GM21526 (cell line): ENCODE data around the gene PTPRK.
A peak's percentile ranks its signal among the peaks of the same experiment; 100 is the strongest.

Source experiments
- ATAC-seq: cut with Tn5 transposase; IDR thresholded peaks from one replicate; pipeline ENCODE4 v1.9.1; 2021; ENCODE audit warnings: moderate library complexity; ENCODE audit not compliant: unreplicated experiment, low FRiP score

Gene PTPRK

DNA sequence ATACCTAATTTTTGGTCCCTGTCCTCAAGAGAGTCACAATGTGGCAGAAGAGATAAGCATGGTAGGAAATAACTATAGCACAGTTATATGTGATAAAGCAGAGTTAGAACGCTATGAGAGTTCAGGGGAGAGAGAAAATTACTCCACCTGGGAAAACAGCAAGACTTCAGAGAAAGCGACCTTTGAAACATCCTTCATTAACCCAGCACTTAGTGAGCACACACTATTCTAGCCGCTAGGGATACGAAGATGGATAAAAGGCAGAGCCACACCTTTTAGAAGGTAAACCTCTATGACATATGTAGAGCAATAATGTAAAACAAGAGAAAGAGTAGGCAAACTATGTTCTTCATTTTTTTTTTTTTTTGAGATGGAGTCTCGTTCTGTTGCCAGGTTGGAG is 264.3 kb downstream of the PTPRK start:
- ATAC-seq = no peak

DNA sequence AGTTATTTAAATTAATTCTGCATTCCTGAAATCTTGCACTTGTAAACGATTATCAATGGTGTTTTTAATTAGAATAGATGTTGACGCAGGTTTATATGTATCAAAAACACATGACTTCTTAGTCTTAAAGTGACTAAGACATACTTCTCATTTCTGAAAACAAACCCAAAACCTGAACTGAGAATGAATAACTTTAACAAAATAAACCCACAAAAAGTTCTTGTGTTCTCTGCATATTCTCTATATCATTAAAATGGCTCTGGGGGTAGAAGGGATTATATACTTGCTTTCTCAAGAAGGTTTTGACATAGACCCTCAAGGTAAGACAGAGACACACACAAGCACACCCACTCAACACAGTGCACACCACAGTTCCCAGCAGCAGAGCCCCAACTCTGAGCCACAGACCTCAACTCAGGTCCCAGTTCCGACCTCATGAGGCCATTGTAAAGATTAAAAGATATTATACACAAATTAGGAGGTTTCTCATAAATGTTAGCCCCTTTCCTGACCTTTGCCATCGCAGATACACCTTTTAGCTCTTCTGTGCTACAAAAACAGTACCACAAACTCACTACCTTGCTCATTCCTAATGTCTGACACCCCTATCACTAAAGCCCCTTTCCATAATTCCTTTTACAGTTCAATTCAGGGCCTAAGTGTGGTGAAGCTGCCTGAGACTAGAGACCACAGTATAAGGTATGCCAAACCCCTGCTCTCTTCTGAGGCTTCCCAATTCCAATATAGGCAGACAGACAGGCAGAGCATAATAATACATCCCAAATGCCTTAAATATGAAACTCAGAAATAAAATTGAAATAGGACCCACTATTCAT is 267.8 kb downstream of the PTPRK start:
- ATAC-seq = peak; percentile 50

DNA sequence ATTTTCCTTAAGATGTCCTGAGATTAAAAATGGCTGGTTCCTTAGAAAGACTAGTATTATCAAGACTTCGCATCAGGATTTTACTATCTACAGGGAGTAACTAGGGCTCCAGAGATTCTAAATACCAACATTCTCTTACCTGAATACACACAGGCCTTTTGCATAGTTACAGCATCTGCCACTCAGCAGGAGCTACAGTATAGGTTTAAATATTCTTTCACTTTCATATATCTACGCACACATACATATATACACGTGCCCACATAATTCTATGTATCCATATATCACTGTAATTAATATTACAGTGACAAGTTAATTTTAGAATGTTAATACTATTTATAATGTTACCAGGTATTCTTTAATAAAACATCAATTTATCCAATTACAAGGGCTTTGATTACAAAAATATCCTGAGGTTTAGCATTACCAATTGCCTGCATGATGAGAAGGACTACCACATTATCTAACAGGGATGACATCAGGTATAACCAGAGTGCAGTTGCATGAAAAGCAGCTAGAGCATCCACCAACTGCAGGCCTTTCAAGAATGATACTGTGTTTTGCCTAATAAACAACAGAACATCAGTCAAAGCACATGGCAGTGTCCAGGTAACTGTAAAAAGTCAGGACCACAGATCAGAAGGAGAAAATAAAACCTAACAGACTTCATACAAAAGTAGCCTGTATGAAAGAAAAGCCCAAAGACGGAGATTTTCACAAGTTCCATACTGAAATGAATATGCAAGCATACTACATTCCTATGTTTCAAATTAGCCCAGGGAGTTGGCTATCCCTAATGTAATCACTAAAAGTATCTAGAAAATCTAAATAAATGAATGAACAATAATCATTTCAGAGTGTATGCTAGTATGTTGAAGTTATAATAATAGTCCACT is 268.7 kb downstream of the PTPRK start:
- ATAC-seq = no peak

DNA sequence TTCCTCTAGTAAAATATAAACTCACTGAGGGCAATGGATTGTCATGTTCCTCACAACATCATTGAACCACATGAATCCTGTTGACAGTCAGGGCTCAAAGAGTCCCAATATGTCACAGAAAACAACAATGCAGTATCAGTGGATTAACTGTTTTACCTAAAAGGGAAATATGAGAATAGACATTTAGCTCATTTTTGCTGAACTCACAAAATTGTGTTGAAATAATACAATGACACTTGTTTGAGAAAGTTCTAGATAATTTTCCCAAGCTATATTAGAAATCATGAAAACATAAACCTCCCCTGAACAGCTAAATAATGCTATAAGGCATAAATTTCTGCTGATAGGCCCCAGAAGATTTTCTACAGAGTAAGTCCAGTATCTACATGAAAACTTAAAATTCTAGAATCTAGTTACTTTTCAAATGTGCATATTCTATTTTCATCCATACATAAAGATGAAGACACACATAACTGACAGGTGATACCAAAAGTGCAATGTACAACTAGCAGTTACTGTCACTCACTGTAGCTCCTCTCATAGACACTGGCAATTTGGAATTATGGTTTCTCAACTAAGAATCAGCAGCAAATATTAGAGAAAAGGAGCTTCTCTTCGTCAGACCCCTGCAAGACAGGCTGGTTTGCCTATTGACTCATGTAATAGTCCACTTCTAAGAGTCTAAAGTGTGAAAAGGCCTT is 269.9 kb downstream of the PTPRK start:
- no peak for ATAC-seq

DNA sequence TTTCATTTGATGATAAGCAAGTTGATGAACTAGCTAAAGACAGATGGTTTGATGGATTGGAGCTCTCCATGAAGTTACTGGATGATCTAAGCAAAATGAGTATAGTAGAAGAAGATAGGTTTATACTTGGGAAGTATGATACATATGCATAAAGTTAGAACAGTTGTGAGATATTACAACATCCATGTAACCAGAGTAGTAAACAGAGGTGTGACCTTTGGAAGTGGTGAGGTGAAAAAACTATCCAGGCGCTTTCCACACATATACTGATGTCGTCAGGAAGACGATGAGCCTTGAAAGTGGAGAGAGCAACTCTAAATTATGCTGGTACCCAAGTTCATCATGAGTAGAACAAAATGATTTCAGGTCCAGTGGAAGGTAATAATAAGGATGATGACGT is 271.0 kb downstream of the PTPRK start:
- ATAC-seq = no peak

DNA sequence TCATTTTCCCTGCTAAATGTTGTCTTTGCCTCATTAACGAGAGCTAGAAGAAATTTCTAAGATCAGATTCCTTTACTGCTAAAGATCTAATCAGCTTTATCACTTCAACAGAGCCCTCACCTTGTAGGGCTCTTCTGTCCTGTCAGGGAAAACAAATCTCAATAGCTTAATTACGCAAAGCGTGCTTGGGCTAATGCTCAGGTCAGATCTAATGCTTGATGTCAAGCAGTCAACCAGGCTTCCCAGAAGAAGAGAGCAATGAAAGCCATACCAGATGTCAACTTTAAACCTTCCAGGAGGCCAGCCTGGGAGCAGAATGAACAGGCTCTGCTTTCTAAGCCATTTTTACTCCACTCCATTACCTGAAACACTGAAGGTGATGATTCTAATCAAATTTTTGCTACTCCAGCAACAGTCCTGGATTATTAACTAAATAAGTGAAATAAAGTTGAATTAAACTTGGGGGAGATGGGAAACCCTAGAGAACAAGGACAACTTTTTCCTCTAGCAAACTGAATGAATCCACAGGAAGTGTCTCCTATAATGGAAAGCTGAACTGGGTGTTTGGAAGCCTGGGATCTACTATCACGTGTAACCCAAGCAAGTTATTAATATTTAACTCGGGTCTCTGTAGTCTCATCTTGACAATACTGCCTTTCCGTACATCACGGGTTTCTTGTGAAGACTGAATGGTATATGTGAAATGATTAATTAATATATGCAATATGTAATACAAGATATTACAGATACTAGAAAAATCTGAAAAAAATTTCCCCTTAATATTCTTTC is 273.7 kb downstream of the PTPRK start:
- no peak for ATAC-seq

DNA sequence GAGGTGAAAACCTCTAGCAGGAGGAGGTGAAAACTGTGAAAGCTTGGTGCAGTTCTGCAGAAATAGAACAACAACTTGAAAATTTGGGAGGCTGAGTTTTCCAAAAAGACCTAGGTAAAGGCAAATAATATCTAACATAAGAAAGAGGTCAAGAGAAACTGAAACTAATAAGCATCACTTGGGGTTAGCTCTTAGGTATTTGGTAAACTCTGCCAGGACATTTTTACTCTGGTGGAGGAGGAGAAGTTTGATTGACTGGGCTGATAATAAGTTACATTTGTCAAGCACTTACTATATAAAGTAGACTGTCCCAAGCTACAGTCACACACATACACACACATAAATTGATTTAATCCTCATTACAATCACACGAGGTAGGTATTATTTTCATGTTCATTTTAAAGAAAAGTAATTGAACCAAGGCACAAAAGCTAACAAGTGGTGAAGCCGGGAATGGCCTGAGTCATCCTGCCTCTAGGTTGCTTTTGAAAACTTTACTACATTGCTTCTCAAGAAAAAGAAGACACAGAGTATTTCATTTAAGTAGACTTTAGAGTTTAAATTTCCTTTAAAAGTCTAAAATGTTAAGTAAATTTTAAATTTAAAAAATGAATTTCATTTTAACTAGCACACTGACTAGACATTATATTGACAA is 275.5 kb downstream of the PTPRK start:
- ATAC-seq = no peak

DNA sequence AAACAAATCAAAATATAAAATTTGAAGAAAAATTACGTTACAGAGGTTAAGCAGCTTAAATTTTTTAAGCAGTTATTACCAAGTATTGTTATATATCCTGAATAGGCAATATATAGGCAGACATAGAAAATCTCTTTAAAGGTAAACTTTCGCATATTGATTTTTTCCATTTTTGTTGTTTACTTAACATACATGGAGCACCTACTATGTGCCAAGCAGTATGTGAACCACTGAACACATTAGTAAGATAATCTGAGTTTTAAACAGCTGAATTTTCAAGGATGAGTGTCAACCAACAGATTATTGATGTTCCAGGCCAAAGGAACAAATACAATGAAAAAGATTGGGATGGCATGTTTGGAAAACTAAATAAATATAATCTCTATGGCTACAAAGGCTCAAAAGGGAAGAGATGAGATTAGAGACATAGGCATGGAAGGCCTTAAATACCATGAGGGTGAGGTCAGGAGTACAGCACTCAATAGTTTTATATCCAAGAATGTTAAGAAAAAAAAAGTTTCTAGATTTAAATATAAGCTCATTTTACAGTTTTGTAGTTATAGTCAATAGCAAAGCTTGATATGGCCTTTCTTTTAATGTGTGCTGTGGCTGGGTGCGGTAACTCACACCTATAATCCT is 277.5 kb downstream of the PTPRK start:
- no peak for ATAC-seq

DNA sequence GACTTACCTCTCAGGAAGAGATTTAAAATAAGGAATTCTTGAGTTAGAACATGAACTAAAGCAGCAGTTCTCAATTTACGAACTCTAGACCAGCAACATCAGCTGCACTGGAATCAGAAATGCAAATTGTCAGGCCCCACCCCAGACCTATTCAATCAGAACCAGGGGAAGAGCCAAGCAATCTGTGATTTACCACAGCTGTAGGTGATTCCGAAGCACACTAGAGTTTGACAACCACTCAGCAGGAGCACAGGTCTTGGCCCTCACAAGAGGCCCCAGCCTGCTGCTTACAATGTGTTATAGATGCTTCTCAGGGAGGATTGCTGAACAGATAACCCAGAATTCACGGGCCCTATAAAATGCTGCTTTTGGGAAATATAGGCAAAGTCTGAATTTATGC is 279.2 kb downstream of the PTPRK start:
- peak; percentile 58 for ATAC-seq

DNA sequence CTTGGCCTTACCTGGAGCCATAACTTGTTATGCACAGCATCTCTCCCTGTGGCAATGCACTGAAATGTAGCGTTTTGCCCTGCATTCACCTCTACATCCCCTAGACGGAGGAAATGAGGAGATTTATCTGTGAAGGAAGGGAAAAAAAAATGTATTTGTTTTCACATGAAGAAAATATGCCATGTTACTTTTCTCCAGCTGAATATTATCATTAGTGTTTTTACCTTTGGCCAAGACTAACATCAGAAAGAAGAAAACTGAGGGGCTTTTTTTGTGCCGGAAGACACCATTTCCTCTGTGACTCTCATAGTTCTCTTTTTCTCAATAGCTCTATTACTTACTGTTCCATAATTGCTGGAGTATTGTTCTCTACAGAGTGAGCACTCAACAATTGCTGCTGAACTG is 280.4 kb downstream of the PTPRK start:
- ATAC-seq = peak; percentile 72

DNA sequence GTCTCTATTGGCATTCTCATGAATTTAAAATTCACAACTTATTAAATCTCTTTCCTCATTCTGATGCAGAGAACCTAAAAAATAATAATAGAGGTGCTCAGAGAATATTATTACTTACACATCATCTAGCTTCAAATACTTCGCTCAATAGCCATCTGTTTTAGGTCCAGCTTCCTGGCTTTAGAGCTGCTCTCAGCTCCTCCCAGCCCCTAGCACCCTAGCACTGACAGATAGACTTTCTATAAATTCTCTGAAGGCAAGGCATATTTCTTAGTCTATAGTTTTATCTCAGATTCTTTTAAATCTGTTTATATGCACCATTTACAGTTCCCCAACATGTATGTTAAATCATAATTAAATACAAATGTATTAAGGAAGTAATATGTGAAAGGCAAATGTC is 281.3 kb downstream of the PTPRK start:
- no peak for ATAC-seq

DNA sequence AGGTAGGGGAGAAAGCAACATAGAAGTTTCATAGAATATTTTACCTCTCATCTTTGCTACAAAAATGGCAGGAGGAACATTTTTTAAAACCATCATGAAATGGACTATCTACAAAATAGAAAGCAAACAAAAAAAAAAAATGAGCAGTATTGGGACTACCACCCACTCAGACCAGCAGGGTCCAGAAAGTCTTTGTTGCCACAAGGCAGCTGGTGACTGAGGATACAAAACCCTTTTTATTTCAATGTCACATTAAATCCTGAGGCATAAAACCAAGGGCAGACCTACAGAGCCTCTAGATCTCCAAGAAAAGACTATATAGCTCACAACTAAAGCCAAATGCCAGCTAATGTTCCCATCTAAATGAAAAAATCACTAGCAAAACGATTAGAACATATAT is 282.2 kb downstream of the PTPRK start:
- no peak for ATAC-seq

DNA sequence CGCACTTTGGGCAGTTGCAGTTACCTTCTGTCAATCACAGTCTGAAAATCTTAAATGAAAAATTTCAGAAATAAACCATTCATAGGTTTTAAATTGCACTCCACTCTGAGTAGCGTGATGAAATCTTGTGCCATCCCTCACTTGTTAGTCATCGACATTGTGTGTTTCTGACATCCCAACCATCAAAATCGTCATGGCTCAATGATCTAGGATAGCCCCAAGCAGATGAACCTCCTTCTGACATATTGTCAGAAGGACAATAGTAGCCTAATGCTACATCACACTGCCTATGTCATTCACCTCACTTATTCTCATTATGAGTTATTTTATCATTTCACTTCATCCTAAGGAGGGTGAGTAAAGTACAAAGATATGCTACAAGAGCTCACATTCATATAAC is 284.8 kb downstream of the PTPRK start:
- ATAC-seq = no peak

DNA sequence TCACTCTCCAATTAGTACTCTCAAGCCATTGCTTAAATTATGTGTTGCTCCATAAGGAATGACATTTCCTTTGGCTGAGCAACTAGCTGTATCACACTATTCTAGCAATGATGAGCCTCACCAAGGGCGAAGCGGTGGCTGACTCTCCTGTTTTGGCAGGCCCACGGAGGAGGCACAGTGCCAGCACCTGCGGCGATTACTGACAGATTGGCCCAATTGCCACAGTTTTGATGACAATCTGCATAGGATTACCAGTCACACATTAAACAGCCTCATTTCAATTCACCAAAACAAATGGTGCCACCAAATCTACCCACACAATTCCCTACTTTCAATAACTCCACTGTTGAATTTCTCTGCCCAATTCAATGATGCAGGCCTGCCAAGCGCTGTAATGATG is 286.9 kb downstream of the PTPRK start:
- ATAC-seq = no peak

DNA sequence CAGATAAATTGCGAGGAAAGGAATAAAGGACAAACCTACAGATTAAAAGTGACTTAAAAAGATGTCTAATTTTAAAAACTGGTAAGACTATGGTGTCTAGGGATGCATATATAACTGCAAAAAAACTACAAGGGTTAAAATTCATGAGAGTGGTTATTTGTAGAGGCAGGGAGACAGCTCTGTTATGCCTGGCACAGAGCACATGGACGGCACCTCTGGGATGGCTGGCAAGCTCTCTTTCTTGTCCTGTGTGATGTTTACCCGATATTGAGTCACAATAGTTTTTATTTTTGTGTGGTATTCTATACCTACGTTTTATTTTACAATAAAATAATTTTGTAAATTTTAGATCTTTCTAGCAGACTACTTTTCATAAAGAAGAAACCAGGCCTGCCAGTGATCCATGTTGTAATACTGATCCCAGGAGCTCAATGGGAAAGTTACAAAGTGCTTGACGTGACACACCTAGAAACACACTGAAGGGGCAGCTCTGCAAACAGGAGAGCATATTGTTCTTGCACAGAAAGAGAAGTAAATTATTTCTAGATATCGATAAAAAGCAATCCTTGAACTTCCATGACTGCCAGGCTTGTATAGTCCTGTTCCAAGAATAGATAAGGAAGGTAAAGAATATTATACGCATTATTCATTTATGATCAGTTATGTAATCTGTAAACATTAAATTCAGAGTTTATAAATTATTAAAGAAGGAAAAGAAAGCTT is 290.0 kb downstream of the PTPRK start:
- ATAC-seq = no peak

DNA sequence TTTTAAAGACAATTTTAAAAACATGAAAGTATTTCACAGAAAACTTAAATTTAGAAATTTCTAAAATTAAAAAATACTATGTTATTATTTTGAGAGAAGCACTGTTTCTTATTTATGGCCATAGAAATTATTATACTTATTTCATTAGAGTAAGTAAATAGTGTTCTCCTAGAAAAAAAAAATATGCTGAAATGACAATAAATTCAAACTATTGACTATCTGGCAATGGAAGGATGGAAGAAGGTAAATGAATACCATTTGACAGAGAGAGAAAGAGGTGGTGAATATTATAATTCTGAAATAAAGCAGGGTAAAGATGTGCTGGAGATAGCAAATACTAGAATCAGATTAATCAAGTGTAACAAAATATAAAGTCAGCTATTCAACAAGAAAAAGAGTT is 294.8 kb downstream of the PTPRK start:
- ATAC-seq = no peak

DNA sequence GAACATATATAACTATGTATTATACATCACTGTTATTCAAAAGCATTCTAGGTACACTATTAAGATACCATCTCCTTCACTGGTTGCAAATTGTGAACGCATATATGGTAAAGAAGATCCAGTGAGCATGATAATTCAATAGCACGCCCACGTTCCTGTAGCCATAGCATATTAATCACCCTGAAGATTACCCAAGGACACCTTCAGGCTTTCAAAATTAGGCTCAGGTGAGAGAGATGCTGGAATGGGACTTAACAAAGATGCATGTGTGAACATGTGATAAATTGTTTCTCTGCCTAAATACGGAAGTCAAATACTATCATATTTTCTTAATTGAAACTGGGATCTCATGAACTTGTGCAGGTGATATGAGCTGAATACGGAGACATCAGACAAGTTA is 303.5 kb downstream of the PTPRK start:
- ATAC-seq = no peak

DNA sequence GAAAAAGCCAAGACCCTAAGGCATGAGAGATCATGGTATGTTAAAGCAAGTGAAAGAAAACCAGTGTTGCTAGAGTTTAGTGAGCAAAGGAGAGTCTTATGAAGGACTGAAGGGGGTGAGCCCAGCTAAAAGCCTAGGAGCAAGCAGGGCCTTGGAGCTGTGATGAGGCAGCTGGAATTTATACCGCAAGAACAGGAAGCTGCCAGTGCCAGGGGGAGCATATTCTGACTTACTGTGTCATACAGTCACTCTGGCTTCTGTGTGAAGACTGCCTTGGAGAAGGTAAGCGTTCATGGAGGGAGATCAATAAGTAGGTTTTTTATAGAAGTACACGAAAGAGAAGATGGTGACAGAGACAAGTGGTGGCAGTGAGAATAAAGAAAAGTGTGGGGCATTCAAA is 310.6 kb downstream of the PTPRK start:
- no peak for ATAC-seq
